Nephron progenitor cell (in vitro differentiated cells): ENCODE measurements around the gene MAST2.

Experiments used
- DNase-seq: peaks from one replicate; pipeline ENCODE4 v3.0.0; 2021
- H3K27ac Mint-ChIP-seq: 2 replicates; pipeline ENCODE4 v1.8.0; 2021; ENCODE audit warnings: mild to moderate bottlenecking, moderate library complexity, mixed read lengths
- H3K27me3 Mint-ChIP-seq: 2 replicates; pipeline ENCODE4 v1.8.0; 2021; ENCODE audit warnings: mild to moderate bottlenecking, low read depth, mixed read lengths; ENCODE audit not compliant: poor library complexity
- H3K36me3 Mint-ChIP-seq: 2 replicates; pipeline ENCODE4 v1.8.0; 2021; ENCODE audit warnings: low read depth, mixed read lengths
- H3K4me1 Mint-ChIP-seq: 2 replicates; pipeline ENCODE4 v1.8.0; 2021; ENCODE audit warnings: mixed read lengths
- H3K4me3 Mint-ChIP-seq: 2 replicates; pipeline ENCODE4 v1.8.0; 2021; ENCODE audit warnings: mild to moderate bottlenecking, moderate library complexity, mixed read lengths
- H3K9me3 Mint-ChIP-seq: 2 replicates; pipeline ENCODE4 v1.8.0; 2021; ENCODE audit warnings: mild to moderate bottlenecking, moderate library complexity, mixed read lengths
- CTCF ChIP-seq: fragments of 200-600 bp; sonication (generic); IDR thresholded peaks from 2 replicates; pipeline ENCODE4 v1.5.0; 2021; ENCODE audit warnings: antibody characterized with exemption

MAST2 gene

DNA sequence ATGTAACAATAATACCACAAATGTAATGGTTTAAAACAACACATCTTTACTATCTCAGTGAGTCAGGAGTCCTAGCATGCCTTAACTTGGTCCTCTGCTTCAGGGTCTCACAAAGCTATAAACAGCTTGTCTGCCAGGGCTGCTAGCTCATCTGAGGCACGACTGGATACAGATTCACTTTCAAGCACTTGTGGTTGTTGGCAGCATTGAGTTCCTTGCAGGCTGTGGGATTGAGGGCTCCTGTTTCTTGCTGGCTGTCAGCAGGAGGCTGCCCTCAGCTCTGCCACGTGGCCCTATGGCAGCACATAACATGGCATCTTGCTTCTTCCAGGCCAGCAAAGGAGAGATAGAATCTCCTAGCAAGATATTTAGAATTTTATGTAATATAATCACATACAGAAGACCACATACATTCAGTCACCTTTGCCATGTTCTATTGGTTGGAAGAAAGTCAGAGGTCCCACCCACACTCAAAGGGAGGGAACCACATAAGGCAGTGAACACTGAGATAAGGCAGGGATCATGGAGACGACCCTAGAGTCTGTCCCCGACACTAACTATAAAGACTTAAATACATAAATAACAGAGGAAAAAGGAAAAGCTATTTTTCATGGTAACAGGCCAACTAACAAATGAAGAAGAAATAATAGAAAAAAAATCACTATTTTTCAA is 34.0 kb upstream of the MAST2 start:
- H3K4me1 Mint-ChIP-seq = peaks cover 31% of the 10 kb centered on the region
- H3K27ac Mint-ChIP-seq = peak overlapping the region; percentile 47
- H3K4me3 Mint-ChIP-seq = no peak overlapping the region
- no peak for DNase-seq
- TF ChIP-seq CTCF = no peak
- H3K9me3 Mint-ChIP-seq = peaks cover 3% of the 10 kb centered on the region
- peaks cover 11% of the 10 kb centered on the region for H3K27me3 Mint-ChIP-seq
- H3K36me3 Mint-ChIP-seq = no peaks in the 10 kb centered on the region

DNA sequence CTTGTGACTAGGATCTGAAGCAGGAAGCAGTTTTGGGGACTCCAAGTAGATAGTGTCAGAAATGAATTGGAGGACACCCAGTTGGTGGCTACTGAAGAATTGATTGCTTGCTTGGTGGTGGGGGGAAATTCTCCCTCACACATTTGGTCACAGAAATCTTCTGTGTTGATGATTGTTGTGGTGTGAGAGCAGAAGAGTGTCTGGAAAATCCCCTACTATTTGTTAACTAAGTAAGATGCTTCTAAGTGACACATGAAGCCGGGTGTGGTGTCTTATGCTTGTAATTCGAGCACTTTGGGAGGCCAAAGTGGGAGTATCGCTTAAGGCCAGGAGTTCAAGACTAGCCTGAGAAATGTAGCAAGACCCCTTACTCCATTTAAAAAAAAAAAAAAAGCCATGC is 30.4 kb upstream of the MAST2 start:
- H3K27ac Mint-ChIP-seq = no peak overlapping the region
- H3K27me3 Mint-ChIP-seq = peaks cover 8% of the 10 kb centered on the region
- peaks cover 27% of the 10 kb centered on the region for H3K4me1 Mint-ChIP-seq
- no peaks in the 10 kb centered on the region for H3K9me3 Mint-ChIP-seq
- no peak for TF ChIP-seq CTCF
- no peak for DNase-seq
- no peak overlapping the region for H3K4me3 Mint-ChIP-seq
- H3K36me3 Mint-ChIP-seq = no peaks in the 10 kb centered on the region

GRCh38 chr1:45775794-45776193 is 27.6 kb upstream of the MAST2 start:
- no peak for DNase-seq
- no peak for TF ChIP-seq CTCF
- Mint-ChIP-seq H3K27ac (no peak overlapping the region), H3K4me3 (no peak overlapping the region), H3K27me3 (peaks cover 22% of the 10 kb centered on the region), H3K4me1 (peaks cover 9% of the 10 kb centered on the region), H3K36me3 (no peaks in the 10 kb centered on the region), H3K9me3 (no peaks in the 10 kb centered on the region)

DNA sequence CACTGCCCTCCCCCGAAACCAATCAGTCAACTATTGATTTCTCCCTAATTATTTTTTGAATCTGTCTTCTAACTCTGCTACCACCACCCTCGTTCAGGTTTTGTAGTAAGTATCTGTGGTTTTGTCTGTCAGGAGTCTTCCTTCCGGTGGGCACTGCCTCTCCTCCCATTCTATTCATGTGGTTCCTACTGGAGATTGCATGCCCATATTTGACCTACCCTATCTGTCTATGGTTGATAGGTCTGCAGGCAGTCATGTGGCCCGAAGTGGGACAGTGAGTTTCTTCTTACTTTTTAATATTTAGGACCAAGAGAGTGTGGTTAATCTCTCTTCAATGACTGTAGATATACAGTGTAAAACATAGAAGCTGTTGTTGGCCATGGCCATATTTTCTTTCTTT is 17.8 kb upstream of the MAST2 start:
- H3K4me3 Mint-ChIP-seq = no peak overlapping the region
- no peaks in the 10 kb centered on the region for H3K4me1 Mint-ChIP-seq
- H3K9me3 Mint-ChIP-seq = no peaks in the 10 kb centered on the region
- TF ChIP-seq CTCF = no peak
- H3K36me3 Mint-ChIP-seq = no peaks in the 10 kb centered on the region
- no peak overlapping the region for H3K27ac Mint-ChIP-seq
- peaks cover 15% of the 10 kb centered on the region for H3K27me3 Mint-ChIP-seq
- no peak for DNase-seq

DNA sequence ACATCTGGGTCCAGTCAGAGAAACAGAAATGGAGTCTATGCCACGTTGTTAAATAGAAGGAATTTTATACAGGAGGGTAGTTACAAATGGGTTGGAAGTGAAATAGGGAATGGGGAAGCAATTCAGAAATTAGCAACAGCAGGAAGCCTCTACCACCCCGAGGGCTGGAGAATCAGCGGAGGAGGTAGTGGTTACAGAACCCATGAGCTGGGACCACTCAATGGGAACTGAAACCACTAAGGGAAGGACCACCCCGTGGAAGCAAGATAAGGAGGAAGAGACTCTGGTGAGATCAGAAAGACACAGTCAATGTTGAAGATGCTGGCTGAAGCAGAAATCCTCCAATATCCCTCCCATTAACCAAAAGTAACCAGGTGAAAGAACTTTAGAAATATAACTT is 15.5 kb upstream of the MAST2 start:
- Mint-ChIP-seq H3K4me3 (no peak overlapping the region), H3K36me3 (no peaks in the 10 kb centered on the region), H3K27ac (no peak overlapping the region), H3K4me1 (peaks cover 6% of the 10 kb centered on the region), H3K27me3 (no peaks in the 10 kb centered on the region), H3K9me3 (no peaks in the 10 kb centered on the region)
- DNase-seq = no peak
- no peak for TF ChIP-seq CTCF

GRCh38 chr1:45789601-45790000 is 13.8 kb upstream of the MAST2 start:
- H3K36me3 Mint-ChIP-seq = no peaks in the 10 kb centered on the region
- no peaks in the 10 kb centered on the region for H3K9me3 Mint-ChIP-seq
- H3K27ac Mint-ChIP-seq = no peak overlapping the region
- no peak overlapping the region for H3K4me3 Mint-ChIP-seq
- peaks cover 17% of the 10 kb centered on the region for H3K4me1 Mint-ChIP-seq
- TF ChIP-seq CTCF = no peak
- peaks cover 6% of the 10 kb centered on the region for H3K27me3 Mint-ChIP-seq
- DNase-seq = no peak
